GM18511 (cell line): ENCODE data around the gene TMEM121B.

Experiments
- ATAC-seq: cut with Tn5 transposase; IDR thresholded peaks from one replicate; pipeline ENCODE4 v1.9.1; 2021; ENCODE audit warnings: mild to moderate bottlenecking, moderate library complexity; ENCODE audit not compliant: unreplicated experiment

TMEM121B gene

GRCh38 chr22:17138513-17138912 lies 17.4 kb upstream of the TMEM121B start:
- ATAC-seq = no peak

GRCh38 chr22:17137861-17138425 lies 16.8 kb upstream of the TMEM121B start:
- no peak for ATAC-seq

GRCh38 chr22:17137170-17137569 lies 16.0 kb upstream of the TMEM121B start:
- ATAC-seq = no peak

GRCh38 chr22:17135153-17135760 lies 14.1 kb upstream of the TMEM121B start:
- ATAC-seq = no peak

- no peak for ATAC-seq
Measured at GRCh38 chr22:17133137-17133536, 12.0 kb upstream of the TMEM121B start.

- no peak for ATAC-seq
Measured at GRCh38 chr22:17132112-17132511, 11.0 kb upstream of the TMEM121B start.

GRCh38 chr22:17131686-17132085 lies 10.5 kb upstream of the TMEM121B start:
- no peak for ATAC-seq

GRCh38 chr22:17130199-17130598 lies 9.0 kb upstream of the TMEM121B start:
- no peak for ATAC-seq

GRCh38 chr22:17120711-17121232 lies 388 bp downstream of the TMEM121B start:
- ATAC-seq = no peak

GRCh38 chr22:17120281-17120680 lies 879 bp downstream of the TMEM121B start:
- peak; percentile 51 for ATAC-seq

- ATAC-seq = no peak
Measured at GRCh38 chr22:17119481-17120202, 1.5 kb downstream of the TMEM121B start.

- no peak for ATAC-seq
Measured at GRCh38 chr22:17118342-17118741, 2.8 kb downstream of the TMEM121B start.

- ATAC-seq = no peak
Measured at GRCh38 chr22:17117890-17118289, 3.3 kb downstream of the TMEM121B start.

- ATAC-seq = no peak
Measured at GRCh38 chr22:17117400-17117799, 3.8 kb downstream of the TMEM121B start.

- ATAC-seq = no peak
Measured at GRCh38 chr22:17116572-17117330, 4.4 kb downstream of the TMEM121B start.

GRCh38 chr22:17115945-17116565 lies 5.1 kb downstream of the TMEM121B start:
- ATAC-seq = no peak

GRCh38 chr22:17115236-17115635 lies 5.9 kb downstream of the TMEM121B start:
- ATAC-seq = no peak

GRCh38 chr22:17114898-17115235 lies 6.3 kb downstream of the TMEM121B start:
- no peak for ATAC-seq

- ATAC-seq = no peak
Measured at GRCh38 chr22:17114173-17114897, 6.8 kb downstream of the TMEM121B start.

GRCh38 chr22:17113600-17113999 lies 7.6 kb downstream of the TMEM121B start:
- ATAC-seq = no peak
